ENCODE measurements around the gene LYG1. TPM values are rescaled to one million over a fixed set of nuclear protein-coding genes. Genes with fewer than 3 reads are reported as not detected.
"Not testable (repeated sequence)": the region's sequence is repeated elsewhere in the genome, so short reads cannot be mapped to it uniquely, and the experiment has no call there.

The LYG1 gene
- total RNA-seq (2021; ENCODE audit: unreplicated experiment): 3.8 TPM
- polyA plus RNA-seq (2012): 2.7 and 4.0 TPM in 2 replicates
- percentile 49 among the genes with signal in this experiment for Bru-seq, nascent RNA
- percentile 71 among the genes with signal in this experiment for BruChase-seq, experiment 1, labeled RNA remaining after a 6-hour chase
- BruChase-seq, experiment 2, labeled RNA remaining after a 2-hour chase: percentile 70 among the genes with signal in this experiment
- long read RNA-seq, partial matches to known transcripts: 0 of 9 reads
- long read RNA-seq, other reads (novel, unspliced or antisense): 9 of 9 reads

DNA sequence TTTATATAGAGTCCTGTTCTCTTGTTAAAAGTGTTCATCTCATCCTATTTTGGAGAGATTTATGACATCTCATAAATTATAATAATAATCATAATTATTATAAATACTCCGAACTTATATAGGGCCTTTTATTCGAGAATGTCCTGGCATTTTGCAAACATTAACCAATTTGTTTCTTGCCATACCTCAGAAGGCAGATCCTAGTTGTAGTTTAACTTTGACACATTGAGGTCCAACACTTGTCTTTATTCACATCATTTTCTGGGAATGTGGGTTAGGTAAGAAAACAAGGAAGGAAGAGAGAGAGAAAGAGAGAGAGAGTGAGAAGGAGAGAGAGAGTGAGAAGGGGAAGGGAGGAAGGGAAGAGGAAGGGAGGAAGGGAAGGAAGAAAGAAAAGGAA lies at the start of gene LYG1:
TSS of gene LYG1 (minus strand) at position 101 of the 400 bp plus-strand sequence. CDS start 5,527 bp downstream, outside the sequence.
- H4K20me1 ChIP-seq (ENCODE audit: insufficient read depth); H3K4me3 ChIP-seq (replicated peaks in 1 of 2; ENCODE audit: low read depth in 1 of 2, low read length in 2 of 2); H2AFZ ChIP-seq (ENCODE audit: low read depth, low read length, poor library complexity, severe bottlenecking); RAD21 ChIA-PET (ENCODE audit: low non-redundant PET in 1 of 2, low total read pairs in 2 of 2, uncharacterized antibody in 2 of 2, unreplicated experiment in 2 of 2); H3K9me3 ChIP-seq (ENCODE audit: control insufficient read depth in 1 of 2, insufficient read depth in 1 of 2, low read depth in 1 of 2, low read length in 2 of 2); H3K9me2 ChIP-seq (ENCODE audit: insufficient read depth); H3K36me3 ChIP-seq (ENCODE audit: control insufficient read depth in 1 of 2, insufficient read depth in 2 of 2, low read length in 2 of 2); BruUV-seq (replicated peaks); ATAC-seq; H3K9ac ChIP-seq (ENCODE audit: low read length); H3K79me2 ChIP-seq (ENCODE audit: insufficient read depth, low read length); DNase-seq (ENCODE audit: low read depth, low spot score); POLR2A ChIA-PET; intact Hi-C loops (cut with micrococcal nuclease); CTCF ChIA-PET; H3K4me2 ChIP-seq (ENCODE audit: low read length); H3K27me3 ChIP-seq (ENCODE audit: insufficient read depth, low read length); H3K27ac ChIP-seq (ENCODE audit: low read depth, low read length); H3K4me1 ChIP-seq (ENCODE audit: control insufficient read depth in 1 of 2, insufficient read depth in 2 of 2, low read length in 2 of 2): not testable (repeated sequence)

DNA sequence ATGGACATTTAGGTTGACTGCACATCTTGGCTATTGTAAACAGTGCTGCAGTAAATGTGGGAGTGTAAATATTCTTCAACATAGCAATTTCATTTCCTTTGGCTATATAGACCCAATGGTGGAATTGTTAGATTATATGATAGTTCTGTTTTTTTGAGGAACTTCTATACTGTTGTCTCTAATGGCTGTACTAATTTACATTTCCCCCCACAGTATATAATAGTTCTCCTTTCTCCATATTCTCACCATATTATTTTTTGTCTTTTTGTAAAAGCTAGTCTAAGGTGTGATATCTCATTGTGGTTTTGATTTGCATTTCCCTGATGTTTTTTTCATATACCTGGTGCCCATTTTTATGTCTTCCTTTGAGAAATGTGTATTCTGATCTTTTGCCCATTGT lies 49.2 kb upstream of the LYG1 start:
- no peaks in the 10 kb centered on the region for H3K9me2 ChIP-seq (ENCODE audit: insufficient read depth)
- no peaks in the 10 kb centered on the region for H3K27me3 ChIP-seq (ENCODE audit: insufficient read depth, low read length)
- TF ChIP-seq, protein P1, sequence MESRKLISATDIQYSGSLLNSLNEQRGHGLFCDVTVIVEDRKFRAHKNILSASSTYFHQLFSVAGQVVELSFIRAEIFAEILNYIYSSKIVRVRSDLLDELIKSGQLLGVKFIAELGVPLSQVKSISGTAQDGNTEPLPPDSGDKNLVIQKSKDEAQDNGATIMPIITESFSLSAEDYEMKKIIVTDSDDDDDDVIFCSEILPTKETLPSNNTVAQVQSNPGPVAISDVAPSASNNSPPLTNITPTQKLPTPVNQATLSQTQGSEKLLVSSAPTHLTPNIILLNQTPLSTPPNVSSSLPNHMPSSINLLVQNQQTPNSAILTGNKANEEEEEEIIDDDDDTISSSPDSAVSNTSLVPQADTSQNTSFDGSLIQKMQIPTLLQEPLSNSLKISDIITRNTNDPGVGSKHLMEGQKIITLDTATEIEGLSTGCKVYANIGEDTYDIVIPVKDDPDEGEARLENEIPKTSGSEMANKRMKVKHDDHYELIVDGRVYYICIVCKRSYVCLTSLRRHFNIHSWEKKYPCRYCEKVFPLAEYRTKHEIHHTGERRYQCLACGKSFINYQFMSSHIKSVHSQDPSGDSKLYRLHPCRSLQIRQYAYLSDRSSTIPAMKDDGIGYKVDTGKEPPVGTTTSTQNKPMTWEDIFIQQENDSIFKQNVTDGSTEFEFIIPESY (IDR thresholded peaks at IDR 0.05; ENCODE audit: extremely low read depth, insufficient replicate concordance, low read length): no peak
- TF ChIP-seq YY1 (IDR thresholded peaks at IDR 0.05; ENCODE audit: extremely low read depth, insufficient replicate concordance, low read depth, low read length) (no peak), SIN3A (IDR thresholded peaks at IDR 0.05; ENCODE audit: low read depth) (no peak), SP1 (IDR thresholded peaks at IDR 0.05; ENCODE audit: low read depth) (no peak), EGR1 (IDR thresholded peaks at IDR 0.05; ENCODE audit: low read depth) (no peak), FOSL1 (IDR thresholded peaks at IDR 0.05; ENCODE audit: low read depth) (no peak), CTCF (IDR thresholded peaks at IDR 0.05 in 2 of 3, conservative IDR thresholded peaks at IDR 0.05 in 1 of 3; ENCODE audit: borderline replicate concordance in 1 of 3, insufficient read depth in 1 of 3, low read depth in 2 of 3, low read length in 2 of 3) (no peak)
- ChIA-PET RAD21 (ENCODE audit: low non-redundant PET in 1 of 2, low total read pairs in 2 of 2, uncharacterized antibody in 2 of 2, unreplicated experiment in 2 of 2) (no interaction called here), CTCF (no interaction called here), POLR2A (no interaction called here)
- no peaks in the 10 kb centered on the region for H3K9me3 ChIP-seq (ENCODE audit: control insufficient read depth in 1 of 2, insufficient read depth in 1 of 2, low read depth in 1 of 2, low read length in 2 of 2)
- H3K36me3 ChIP-seq (ENCODE audit: control insufficient read depth in 1 of 2, insufficient read depth in 2 of 2, low read length in 2 of 2): no peaks in the 10 kb centered on the region
- intact Hi-C loops (cut with micrococcal nuclease): no loop called here
- H3K4me2 ChIP-seq (ENCODE audit: low read length): no peak overlapping the region
- no peak for ATAC-seq
- no peak overlapping the region for H3K27ac ChIP-seq (ENCODE audit: low read depth, low read length)
- BruUV-seq (replicated peaks): no TSS peak
- peaks cover 100% of the 10 kb centered on the region for H3K79me2 ChIP-seq (ENCODE audit: insufficient read depth, low read length)
- no peak overlapping the region for H3K9ac ChIP-seq (ENCODE audit: low read length)
- no peaks in the 10 kb centered on the region for H3K4me1 ChIP-seq (ENCODE audit: control insufficient read depth in 1 of 2, insufficient read depth in 2 of 2, low read length in 2 of 2)
- no peak for DNase-seq (ENCODE audit: low read depth, low spot score)
- H3K4me3 ChIP-seq (replicated peaks in 1 of 2; ENCODE audit: low read depth in 1 of 2, low read length in 2 of 2): no peak overlapping the region
- H2AFZ ChIP-seq (ENCODE audit: low read depth, low read length, poor library complexity, severe bottlenecking): no peak overlapping the region
- peaks cover 39% of the 10 kb centered on the region; the same call in 1 of the 2 replicates for H4K20me1 ChIP-seq (ENCODE audit: insufficient read depth)

All from HCT116 (cell line).